HG03139 (cell line): ENCODE data around the gene BICDL2.

ENCODE experiments used
- ATAC-seq: cut with Tn5 transposase; IDR thresholded peaks from one replicate; pipeline ENCODE4 v1.9.1; 2021; ENCODE audit not compliant: unreplicated experiment

Gene BICDL2

DNA sequence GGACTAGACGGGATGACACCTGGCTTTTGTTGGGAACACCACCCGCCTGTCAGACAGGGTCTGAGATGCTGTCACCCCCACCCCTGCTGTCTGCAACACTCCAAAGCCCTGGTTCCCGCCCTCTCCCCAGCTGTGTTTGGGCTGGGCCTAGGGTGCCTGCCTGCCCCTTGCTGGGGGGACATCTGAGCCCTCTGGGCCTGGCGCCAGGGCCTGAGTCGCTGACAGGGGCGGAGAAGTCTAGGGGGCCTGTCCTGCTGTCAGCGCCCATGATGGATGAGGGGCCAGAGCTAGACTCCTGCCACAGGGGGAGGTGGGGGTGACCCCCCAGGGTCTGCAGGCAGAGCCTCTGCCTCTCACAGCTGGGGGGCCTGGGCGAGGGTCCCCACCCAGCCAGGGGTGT, 48.9 kb downstream of the BICDL2 start:
- no peak for ATAC-seq

DNA sequence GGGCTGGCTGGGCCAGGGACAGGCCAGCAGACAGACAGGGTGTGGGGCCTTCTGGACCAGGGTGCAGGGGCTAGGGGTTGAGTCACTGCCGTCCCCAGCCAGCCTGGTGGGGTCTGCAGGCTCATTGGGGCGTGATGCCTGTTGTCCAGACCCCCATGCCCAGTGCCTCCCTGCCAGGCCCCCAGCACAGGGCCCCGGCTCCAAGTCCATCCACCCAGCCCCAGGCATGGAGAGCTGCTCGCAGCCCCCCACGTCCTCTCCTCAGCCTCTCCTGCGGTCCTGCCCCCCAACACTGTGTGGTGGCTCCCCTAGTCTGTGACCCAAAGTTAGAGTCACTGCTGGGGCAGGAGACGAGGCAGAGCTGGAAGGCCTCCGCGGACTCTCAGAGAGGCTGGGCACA, 49.5 kb downstream of the BICDL2 start:
- no peak for ATAC-seq

DNA sequence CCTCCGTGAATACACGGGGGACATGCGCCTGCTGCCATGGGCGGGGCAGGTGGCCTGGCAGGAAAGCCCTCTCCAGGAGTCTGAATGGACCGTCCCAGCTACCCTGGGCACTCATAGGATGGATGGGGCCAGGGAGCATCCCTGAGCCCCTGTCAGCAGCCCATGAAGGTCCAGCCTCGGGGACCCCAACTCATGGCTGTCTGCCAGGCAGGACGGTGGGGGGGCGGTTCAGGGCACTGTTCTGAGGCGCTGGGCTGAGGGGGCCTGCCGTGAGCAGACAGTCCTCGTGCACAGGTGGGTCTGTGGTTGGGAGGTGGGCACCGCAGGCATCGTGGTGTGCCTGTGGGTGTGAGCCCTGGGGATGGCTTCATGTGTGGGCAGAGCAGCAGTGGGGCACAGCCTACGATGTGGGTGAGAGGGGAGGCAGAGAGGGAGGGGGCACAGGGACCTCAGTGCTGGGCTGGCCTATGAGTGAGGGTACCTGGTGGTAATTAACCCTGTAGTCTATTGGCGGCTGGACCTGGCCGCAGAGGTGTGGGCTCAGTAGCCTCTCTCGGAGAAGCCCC, 50.0 kb downstream of the BICDL2 start:
- ATAC-seq = no peak

DNA sequence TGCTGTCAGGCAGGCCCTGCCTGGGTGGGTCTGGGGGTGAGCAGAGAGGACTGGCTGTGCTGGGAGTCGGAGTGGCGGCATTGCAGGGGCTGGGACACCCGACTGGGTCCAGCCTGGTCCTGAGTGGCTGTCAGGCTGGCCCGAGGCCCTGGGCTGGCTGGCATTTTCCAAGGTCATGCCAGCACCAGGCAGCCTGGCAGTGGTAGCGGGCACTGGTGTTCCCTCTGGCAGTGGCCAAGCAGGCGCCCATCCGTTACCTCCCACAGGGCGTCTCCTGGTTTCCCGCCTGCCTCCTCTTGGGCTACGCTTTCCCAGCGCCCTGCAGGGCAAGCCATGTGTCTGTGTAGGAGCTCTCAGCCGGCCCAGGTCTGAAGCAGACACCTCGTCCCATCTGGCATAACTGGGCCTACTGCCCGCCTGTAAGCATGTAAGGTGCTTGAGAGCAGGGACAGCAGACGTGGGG, 50.8 kb downstream of the BICDL2 start:
- ATAC-seq = no peak

DNA sequence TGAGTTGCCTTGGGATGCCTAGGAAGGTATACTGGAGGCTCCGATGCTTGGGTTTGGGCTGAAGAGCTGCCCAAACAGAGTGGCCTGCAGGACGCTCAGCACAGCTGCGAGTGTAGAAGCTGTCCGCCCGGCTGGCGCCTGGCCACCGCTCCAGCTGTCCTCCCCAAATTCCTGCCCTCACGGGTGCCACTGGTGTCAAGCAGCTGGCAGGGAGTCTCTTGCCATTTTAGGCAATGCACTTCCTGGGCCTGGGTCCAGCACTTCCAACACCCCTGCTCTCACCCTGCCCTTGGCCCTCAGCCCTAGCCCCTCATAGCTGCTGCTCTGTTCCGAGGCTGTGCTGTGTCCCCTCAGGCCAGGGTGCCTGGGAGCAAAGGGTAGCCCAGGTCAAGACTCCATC, 51.3 kb downstream of the BICDL2 start:
- no peak for ATAC-seq

DNA sequence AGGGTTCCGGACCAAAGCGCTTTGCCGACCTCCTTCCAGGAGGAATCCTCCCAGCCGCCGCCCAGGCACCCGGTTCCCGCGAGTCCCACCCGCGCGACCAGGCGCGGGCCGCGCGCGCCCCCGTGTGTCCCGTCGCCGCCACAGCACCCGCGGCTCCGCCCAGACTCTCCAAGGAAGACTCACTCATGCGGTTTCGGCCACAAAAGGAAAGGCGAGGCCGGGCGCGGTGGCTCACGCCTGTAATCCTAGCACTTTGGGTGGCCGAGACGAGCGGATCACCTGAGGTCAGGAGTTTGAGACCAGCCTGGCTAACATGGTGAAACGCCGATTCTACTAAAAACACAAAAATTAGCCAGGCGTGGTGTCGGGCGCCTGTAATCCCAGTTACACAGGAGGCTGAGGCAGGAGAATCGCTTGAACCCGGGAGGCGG, 53.0 kb downstream of the BICDL2 start:
- no peak for ATAC-seq

DNA sequence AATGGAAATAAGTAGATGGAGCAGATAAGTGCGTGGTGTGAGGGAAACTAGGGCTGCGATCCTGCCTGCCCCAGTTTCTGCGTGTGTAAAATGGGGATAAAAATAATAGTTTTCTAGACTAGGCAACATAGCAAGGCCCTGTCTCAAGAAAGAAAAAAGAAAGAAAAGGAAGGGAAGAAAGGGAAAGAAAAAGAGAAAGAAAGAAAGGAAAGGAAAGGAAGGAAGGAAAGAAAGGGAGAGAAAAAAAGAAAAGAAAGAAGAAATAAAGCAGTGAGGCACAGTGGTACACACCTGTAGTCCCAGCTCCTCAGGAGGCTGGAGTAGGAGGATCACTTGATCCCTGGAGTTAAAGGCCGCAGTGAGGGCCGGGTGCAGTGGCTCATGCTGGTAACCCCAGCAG, 54.3 kb downstream of the BICDL2 start:
- no peak for ATAC-seq

DNA sequence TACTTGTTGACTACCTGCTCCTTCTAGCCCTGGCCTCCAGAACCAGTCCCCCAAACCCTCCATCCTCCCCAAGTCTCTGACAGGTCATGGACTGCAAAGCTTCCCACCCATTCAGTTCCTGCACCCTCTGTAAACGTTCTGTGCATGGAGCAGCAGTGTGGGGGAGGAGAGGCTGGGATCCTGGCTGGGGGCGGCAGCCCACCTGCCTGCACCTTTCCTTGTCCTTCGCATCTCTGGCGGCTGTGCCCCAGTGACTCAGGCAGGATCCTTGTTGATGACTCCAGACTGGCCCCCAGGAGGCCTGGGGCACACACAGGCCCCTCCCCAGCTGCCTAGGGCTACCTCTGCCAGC, 54.9 kb downstream of the BICDL2 start:
- no peak for ATAC-seq

DNA sequence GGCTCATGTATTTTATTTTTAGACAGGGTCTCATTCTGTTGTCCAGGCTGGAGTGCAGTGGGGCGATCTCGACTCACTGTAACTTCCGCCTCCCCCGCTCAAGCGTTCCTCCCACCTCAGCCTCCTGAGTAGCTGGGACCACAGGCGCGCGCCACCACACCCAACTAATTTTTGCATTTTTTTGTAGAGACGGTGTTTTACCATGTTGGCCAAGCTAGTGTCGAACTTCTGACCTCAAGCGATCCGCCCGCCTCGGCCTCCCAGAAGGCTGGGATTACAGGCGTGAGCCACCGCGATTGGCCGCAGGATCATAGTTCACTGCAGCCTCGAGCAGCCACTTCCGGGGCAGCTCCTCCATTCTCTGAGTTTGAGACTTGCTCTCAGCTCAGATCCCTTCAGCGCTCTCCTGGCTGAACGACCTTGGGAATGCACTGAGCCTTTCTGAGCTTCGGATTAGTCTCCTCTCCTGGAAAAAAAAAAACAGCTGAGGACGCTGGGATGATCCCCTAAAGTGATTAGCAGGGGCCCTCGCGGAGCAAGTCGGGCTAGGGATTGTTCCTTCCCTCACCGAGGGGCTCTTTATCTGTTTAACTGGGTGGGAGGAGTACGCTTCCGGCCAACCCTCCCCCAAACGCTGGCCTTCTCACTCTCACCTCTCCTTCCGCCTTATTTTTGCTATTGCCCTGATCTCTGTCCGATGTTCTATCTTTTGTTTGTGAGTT, 55.4 kb downstream of the BICDL2 start:
- no peak for ATAC-seq

DNA sequence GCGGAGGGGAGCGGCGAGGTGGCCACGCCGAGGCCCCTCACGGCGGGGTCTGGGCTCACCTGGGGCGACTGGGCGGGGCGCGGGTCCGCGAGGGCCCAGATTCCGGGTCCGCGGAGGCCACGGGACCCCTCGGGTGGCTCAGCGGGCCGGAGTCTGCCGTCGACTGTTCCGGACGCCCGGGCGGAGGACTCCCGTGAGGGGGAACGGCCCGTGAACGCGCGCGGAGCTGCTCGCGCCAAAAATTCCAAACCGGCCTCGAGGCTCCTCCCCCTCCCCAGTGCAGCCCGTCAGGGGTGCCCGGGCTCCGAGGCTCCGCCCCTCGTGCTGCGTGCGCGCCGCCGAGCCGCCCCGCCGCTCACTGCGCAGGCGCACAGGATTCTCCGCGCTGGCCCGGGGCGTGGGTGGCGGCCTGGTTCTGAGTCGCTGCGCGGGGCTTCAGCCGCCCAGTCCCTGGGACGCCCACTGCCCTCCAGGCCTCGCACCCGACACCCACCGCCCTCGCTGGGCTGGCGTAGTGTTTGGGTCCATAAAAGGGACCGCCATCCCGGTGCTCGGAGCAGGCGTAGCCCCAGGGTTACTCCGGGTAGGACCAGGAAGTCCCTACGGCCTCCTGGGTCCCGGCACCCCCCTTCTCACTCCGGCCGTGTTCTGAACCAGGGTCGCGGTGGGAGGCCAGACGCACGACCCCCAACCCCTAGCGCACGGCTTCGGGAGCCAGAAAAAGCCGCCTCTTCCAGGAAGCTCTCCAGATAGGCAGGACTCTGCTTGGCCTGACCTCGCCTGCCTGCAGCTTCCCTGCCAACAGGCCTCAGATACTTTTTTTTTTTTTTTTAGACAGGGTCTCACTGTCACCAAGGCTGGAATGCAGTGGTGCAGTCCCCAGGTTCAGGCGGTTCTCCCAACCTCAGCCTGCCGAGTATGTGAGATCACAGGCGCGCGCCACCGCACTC, 56.2 kb downstream of the BICDL2 start, which contains the start of gene PKMYT1:
Gene PKMYT1, minus strand, starts transcription at position 220 of the 950 bp plus-strand sequence. CDS start 789 bp downstream, outside the sequence.
- ATAC-seq = peak; percentile 66

DNA sequence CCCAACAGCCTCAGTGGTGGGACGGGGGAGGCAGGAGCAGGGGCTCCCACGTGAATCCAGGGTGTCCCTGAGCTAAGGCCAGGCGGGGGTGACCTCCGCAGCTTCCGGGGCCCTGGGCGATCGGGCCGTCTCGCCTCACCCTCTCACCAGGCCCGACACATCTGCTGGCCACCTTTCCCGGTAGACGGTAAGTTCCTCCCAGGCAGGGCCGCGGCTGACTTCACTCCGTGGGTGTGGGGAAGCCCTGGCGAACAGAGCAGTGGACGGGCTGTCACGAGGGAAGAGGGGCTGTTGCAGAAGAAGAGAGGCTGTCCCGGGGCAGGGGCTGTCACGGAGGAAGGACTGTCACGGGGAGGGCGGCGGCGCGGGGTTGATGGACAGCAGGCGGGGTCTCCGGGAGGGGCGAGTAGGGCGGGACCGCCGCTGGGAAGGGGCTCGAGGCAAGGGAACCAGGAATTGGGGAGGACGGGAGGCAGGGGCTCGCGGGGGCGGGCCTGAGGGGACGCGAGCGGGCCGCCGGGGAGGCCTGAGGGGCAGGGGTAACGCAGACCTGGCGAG, 57.0 kb downstream of the BICDL2 start:
- ATAC-seq = no peak
